GM12874 (cell line): ENCODE results near the gene CUBN.

ENCODE experiments used
- CTCF ChIP-seq: IDR thresholded peaks from 2 replicates; pipeline ENCODE4 v1.5.1; 2011; ENCODE audit warnings: low read depth, mild to moderate bottlenecking, control low read depth, low read length, moderate library complexity; ENCODE audit not compliant: insufficient read depth

The CUBN gene

GRCh38 chr10:16854623-16855022 is 275.0 kb downstream of the CUBN start:
- TF ChIP-seq CTCF = no peak

- TF ChIP-seq CTCF = no peak
Measured at GRCh38 chr10:16853809-16854208, 275.8 kb downstream of the CUBN start.

- TF ChIP-seq CTCF = no peak; the same call in 1 of the 2 replicates
Measured at GRCh38 chr10:16853201-16853600, 276.4 kb downstream of the CUBN start.

GRCh38 chr10:16852624-16853023 is 277.0 kb downstream of the CUBN start:
- TF ChIP-seq CTCF = no peak

GRCh38 chr10:16848562-16849154 is 281.0 kb downstream of the CUBN start:
- no peak for TF ChIP-seq CTCF

- no peak for TF ChIP-seq CTCF
Measured at GRCh38 chr10:16847644-16848043, 282.0 kb downstream of the CUBN start.

GRCh38 chr10:16845248-16845647 is 284.4 kb downstream of the CUBN start:
- no peak for TF ChIP-seq CTCF
